C4-2B (cell line): Measurements from ENCODE around the gene MOB3B.

Experiments
- CTCF ChIP-seq: fragments of 450-650 bp; conservative IDR thresholded peaks from 2 replicates; pipeline ENCODE4 v1.5.1; 2017; ENCODE audit warnings: mild to moderate bottlenecking
- ZFX ChIP-seq: fragments of 450-650 bp; IDR thresholded peaks from 2 replicates; pipeline ENCODE4 v1.6.1; 2017

DNA sequence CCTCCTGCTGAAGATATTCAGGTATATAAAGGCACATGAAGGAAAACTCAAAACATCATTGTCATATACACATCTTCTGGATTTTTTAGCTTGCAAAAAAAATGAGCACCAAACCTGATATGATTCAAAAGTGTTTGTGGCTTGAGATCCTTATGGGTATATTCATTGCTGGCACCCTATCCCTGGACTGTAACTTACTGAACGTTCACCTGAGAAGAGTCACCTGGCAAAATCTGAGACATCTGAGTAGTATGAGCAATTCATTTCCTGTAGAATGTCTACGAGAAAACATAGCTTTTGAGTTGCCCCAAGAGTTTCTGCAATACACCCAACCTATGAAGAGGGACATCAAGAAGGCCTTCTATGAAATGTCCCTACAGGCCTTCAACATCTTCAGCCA is 5.4 kb downstream of the MOB3B start, which contains the start of gene IFNK:
- no peak for TF ChIP-seq CTCF
- no peak for TF ChIP-seq ZFX
